Left cardiac atrium (tissue), 4 donors: Measurements from ENCODE around the gene ERN1. TPM values are rescaled to one million over a fixed set of nuclear protein-coding genes. Genes with fewer than 3 reads are reported as not detected.
"Not testable (repeated sequence)": the region's sequence is repeated elsewhere in the genome, so short reads cannot be mapped to it uniquely, and the experiment has no call there.

Experiments used
- ATAC-seq, 2 donors: fragments of 200-7000 bp; cut with Tn5 transposase; one replicate each; pipeline ENCODE4 v1.9.1; 2020; ENCODE audit warnings: mild to moderate bottlenecking in 2 of 2, moderate library complexity in 2 of 2
- DNase-seq: peaks from one replicate; pipeline ENCODE4 v3.0.0-alpha.2; 2020
- intact Hi-C, 2 donors: fragments of 100-400 bp; cut with DNase I; formaldehyde crosslinking; loops; one replicate each; pipeline versions ENCODE4 v1.14.1 to v1.15.1; 2022 to 2023
- long read RNA-seq: library from polyadenylated mRNA; unstranded; transcript quantifications from one replicate; pipeline ENCODE4 v2.0.0, GENCODE V29; 2021
- total RNA-seq, 2 donors: library from RNA; stranded (reverse); fragmentation: NEBNext Ultra II Directional; extraction: Animal tissue kit (Norgen Biotek cat#: 25700); gene quantifications; one replicate each; pipeline ENCODE4 v1.2.1, GENCODE V29; 2021
- donor health status: DM: no; HTN: yes; CAD: no.
- donor health status: DM: no; HTN: yes; CAD: no; lungs with severe emphysema.
- donor health status: DM: yes; HTN: yes; CAD: no.
- donor health status: Dilated cardiomyopathy.

The ERN1 gene
- 10 to 100 TPM; 11.4 to 15.4 TPM for total RNA-seq
- long read RNA-seq, partial matches to known transcripts = 0 of 2 reads
- long read RNA-seq, other reads (novel, unspliced or antisense) = 2 of 2 reads

DNA sequence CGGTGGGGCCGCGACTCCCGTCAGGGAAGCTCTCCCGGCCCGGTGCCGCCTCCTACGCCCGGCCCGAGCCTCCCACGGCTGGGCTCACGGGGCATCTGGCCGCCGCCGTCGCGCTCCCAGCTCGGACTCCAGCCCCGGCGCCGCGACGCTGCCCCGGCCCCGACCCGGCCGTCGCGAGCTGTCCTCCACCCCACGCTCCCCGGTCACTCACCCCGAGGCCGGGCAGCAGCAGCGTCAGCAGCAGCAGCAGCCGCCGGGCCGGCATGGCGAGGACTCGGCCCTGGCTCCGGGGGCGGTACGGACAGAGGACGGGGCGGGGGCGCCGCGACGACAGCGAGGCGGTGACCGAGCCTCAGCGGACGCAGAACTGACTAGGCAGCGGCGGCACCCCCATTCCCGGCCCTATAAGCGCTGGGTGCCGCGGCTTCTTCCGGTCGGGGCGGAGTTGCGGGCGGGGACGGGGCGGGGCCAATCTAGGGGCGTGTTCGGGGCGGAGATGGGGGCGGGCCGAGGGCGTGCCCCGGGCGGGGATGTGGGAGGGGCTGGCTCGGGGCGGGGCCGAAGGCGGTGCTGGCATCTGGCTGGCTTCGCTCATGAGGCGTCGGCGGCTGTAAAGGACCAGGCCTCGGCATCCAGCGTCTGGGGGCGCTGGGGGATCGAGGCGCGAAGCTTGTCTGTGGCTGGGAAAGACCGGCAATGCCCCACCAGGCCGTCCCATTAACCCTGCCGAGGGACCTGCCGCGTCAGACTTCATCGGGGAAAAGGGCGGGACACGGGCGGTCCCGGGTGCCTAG lies at the start of gene ERN1:
ERN1 (minus strand) TSS at position 380 of the 794 bp plus-strand sequence; CDS start at position 265, 115 bp downstream.
- intact Hi-C loops = loop anchor here (2.0 to 10.0 kb wide), 4 partner anchors 65 to 218 kb away; partner anchors contain the start of gene CSHL1 (in 2 of the 2)
- DNase-seq = peak; percentile 95
- ATAC-seq = peak; percentile 96 to 98

DNA sequence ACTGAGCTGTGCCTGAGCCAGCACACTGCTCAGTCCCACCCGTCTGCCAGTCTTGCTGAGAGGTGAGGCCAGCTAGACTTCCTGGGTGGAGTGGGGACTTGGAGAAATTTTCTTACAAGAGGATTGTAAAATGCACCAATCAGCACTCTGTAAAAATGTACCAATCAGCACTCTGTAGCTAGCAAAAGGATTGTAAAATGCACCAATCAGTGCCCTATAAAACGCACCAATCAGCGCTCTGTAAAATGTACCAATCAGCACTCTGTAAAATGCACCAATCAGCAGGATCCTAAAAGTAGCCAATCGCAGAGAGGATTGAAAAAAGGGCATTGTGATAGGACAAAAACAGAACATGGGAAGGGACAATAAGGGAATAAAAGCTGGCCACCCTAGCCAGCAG lies 49.1 kb upstream of the ERN1 start:
- DNase-seq, ATAC-seq, intact Hi-C loops: not testable (repeated sequence)

DNA sequence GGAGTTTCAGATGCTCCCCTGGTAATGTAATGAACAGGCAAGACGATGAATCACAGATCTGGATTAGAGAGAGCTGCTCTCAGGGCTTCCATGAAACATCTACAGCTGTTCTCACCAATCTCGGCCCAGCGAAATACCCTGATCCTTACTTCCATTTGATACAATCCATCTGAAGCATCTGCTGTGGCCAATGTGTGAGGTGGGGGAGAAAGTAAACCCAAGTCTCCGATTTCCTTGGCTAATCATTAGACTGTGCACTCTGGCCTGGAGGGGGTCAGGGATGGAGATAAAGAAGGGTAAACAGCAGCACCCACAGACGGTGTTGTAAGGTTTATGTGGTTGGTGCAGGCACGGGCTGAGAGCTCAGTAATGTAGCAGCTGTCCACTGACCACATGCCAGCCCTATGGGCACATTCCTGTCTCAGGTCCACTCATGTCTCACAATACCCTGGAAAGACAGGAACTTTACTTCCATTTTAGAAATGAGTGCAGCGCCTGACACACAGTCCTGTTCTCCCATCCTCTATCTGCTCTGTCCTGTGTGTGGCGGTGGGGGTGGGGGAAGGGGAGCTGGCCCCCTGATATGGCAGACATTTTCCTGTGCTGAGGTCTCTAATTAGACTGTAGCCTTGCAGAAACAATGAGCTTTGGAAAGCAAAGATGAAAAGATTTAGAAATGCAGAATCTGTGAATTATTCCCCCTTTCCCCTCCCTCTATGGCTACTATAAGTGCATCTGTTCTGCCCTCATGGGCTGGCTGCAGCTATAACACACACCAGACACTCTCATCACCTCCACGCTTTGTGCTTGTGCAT lies 48.3 kb upstream of the ERN1 start:
- DNase-seq (no peak), ATAC-seq (no peak)
- intact Hi-C loops = no loop called here

DNA sequence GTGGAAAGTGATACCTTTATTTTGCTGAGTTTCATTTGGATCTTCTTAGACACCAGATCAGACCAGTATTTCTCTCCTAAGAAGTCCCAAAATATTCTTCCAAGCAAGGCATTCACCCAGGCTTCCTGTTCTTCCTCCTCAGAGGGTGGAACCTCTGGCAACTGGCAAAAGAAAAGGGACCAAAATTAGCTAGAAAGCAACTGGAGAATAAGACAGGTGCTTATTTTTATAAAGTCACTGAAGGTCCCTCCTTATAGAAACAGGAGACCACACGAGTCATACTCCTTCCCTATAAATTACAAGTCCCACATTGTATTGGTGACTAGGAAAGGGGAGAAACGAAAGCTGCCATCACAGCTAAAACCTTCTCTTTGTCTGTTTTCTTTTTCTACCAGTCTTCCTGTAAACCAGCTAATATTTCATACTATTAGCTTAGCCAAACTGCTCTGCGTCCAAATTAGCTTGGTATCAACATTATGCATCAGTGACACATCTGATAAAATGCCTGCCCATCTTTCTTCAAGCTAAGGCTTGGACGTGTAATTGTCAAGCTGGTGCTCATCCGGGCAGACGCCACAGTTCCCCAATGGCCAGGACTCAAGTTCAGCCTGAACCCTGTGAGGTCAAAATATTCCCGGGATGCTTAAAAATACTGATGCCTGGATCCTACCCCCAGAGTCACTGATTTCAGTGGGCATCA lies 47.5 kb upstream of the ERN1 start:
- ATAC-seq = no peak
- DNase-seq = no peak
- intact Hi-C loops = no loop called here

DNA sequence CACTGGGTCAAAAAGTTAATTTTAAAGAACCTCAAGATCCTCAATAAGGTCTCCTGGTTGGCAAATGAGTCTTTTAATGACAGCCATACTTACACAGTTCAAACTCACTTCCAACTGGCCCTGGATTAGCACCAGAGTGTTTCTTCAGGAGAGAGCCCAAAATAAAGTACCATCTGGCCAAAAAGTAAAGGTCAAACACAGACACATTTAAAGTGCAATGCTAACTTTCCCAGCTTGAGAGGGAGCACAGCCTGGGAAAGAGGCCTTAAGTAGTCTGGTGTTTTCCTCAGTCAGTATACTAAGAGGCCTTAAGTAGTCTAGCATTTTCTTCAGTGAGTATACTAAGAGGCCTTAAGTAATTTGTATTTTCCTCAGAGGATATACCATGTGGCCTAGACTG lies 46.6 kb upstream of the ERN1 start:
- DNase-seq (no peak), ATAC-seq (peak; percentile 27 to 71)
- intact Hi-C loops = no loop called here

DNA sequence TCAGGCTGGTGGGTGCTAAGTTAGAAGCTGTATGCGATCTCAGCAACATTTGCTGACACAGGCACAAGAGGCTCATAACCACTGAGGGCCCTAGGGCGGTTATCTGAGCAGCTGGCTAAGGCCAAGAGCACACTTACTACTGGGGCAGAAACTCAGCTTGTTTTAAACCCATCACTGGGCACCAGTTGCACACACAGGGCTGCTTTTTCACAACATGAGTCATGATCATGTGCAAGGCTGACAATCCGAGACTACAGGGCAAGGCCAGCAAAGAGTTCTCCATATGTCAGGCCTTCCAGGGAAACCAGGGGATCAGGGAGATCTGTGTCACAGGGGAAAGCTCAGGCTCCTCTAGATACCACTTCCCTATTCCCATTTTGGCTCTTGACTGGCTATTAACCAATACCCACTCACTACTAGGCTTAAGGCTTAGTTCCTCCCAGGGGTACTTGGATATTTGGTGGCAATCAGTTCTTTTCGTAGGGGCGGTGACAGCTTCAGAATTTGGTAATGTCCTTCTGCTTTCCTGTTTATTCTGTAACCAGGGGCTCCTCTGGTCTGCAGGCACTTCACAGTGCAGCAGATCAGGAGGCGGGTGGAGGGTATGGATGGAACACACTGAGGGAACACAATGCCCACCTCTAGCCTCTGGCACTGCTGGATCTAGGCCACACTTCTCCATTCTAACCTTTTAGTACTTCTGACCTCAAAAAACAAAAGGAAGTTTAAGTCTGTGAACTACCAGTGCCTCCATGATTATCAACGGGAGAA lies 44.9 kb upstream of the ERN1 start:
- intact Hi-C loops = no loop called here
- DNase-seq (no peak), ATAC-seq (peak; percentile 67 to 79)

DNA sequence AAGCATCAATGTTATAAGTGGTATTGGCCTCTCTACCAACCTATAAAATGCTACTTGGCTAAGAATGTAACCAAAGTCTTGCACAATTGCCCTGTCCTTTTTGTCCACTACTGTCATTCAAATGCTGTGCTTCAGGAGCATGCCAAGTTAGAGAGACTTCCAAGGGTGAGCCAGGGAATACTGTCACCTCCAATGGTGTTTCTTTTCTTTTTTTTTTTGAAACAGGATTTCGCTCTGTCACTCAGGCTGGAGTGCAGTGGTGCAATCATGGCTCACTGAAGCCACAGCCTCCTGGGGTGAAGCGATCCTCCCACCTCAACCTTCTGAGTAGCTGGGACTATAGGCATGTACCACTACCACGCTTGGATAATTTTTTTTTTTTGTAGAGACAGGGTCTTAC lies 43.7 kb upstream of the ERN1 start:
- no peak for DNase-seq
- no peak for ATAC-seq
- intact Hi-C loops = no loop called here

DNA sequence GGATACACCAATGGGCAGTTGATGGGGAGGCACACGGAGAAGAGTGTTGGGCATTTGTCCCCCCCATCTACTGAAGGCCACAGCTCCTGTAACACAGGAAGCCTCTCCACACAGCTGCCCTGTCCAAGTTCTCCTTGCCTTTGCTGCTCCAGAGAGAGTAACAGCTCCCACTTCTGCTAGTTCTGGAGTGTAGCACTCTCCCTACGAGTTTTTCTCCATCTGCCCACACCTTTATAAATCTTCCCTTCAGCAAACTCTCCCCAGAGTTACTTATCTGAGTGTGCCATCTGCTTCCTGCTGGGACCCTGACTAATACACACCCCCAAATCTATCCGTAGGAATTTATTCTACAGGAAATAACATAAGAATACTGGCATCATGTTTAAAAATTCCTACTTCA lies 42.6 kb upstream of the ERN1 start:
- intact Hi-C loops = no loop called here
- no peak for ATAC-seq
- no peak for DNase-seq

DNA sequence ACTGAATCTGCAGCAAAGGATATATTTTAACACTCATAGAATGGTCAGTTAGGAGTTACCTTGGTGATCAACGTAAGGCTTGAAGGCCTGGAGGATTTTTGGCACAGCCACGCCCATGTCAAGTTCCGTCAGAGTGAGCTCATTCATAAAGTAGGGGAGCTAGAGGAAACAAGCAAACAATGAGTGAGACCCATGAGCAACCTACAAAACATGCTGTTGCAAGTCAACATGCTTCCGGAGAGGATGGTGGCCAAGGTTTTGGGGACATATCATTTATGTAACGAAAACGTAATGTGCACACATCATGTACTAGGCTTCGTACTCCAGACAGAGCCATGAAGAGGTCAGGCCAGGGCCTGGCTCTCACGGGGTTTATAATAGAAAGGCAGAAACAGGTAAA lies 41.1 kb upstream of the ERN1 start:
- intact Hi-C loops = no loop called here
- no peak for ATAC-seq
- no peak for DNase-seq

DNA sequence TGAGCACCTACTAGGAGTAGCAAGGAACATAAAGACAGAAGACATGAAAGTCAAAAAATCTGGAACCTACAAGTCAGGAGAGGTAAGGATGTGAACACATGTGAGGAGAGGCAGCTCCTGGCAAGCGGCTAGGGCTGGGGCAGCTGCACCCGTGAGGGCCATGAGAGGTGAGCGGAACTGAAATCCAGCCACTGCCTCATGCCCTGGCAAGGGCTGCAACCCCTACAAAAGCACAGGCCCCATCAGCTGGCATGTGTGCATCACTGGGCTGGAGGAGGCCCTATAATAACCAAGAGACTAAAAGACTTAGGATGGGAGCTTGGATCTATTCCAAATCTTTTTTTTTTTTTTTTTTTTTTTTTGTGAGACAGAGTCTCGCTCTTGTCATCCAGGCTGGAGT lies 40.3 kb upstream of the ERN1 start:
- ATAC-seq (no peak), DNase-seq (no peak)
- intact Hi-C loops = no loop called here

DNA sequence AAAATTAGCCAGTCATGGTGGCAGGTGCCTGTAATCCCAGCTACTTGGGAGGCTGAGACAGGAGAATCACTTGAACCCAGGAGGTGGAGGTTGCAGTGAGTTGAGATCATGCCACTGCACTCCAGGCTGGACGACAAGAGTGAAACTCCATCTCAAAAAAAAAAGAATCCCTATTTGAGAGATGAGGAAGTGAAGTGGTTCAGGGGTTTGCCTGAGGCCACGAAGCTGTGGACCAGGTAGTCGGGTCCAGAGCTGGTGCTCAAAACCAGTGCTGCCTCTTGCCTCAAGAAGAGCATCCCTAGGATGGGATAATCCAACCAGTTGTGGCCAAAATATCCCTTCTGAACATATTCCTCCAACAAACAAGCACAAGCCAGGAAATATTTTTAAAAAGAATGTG lies 37.7 kb upstream of the ERN1 start:
- ATAC-seq, intact Hi-C loops: not testable (repeated sequence)

DNA sequence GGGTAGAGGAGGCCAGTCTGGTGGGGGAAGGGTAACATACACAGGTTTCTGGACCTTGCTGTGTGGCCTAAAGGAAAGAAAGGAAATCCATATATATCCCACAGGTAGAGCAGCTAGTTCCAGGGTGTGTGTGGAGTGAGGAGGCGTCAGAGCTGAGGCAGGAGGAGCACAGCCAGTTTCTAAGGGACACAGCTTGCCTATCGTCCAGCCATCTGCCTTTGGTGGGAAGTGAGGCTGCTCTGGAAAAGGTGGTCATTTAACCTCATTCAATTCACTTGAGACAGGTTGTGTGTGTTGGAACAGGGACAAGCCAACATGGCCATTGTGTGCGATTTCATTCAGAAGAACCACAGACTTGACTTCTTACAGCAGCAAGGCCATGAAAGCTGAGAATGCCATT lies 36.9 kb upstream of the ERN1 start:
- intact Hi-C loops = no loop called here
- no peak for ATAC-seq
- DNase-seq = no peak

More for the DNA sequence above, 37.7 kb upstream of the ERN1 start:
- DNase-seq = not testable (repeated sequence)

DNA sequence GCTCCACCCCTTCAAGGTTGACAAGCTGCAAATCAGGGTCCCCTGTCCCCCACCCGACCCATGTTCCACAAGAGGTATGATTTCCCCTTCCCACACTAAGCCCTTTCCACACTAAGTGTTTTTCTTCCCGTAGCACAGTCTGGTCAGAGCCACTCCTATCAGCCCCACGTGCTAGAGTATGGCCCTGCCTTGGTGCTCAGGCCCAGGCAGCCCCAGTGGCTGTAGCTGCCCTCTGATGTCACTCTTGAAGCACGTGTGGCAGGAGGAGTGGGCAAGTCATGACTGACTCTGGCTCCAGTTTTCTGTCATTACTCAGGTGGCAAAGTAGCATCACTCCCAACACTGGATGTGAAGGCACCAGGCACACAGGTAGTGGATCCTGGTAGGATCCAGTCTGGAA lies 35.4 kb upstream of the ERN1 start:
- ATAC-seq = peak in 1 of 2 donors; percentile 12
- intact Hi-C loops = no loop called here
- DNase-seq = no peak

DNA sequence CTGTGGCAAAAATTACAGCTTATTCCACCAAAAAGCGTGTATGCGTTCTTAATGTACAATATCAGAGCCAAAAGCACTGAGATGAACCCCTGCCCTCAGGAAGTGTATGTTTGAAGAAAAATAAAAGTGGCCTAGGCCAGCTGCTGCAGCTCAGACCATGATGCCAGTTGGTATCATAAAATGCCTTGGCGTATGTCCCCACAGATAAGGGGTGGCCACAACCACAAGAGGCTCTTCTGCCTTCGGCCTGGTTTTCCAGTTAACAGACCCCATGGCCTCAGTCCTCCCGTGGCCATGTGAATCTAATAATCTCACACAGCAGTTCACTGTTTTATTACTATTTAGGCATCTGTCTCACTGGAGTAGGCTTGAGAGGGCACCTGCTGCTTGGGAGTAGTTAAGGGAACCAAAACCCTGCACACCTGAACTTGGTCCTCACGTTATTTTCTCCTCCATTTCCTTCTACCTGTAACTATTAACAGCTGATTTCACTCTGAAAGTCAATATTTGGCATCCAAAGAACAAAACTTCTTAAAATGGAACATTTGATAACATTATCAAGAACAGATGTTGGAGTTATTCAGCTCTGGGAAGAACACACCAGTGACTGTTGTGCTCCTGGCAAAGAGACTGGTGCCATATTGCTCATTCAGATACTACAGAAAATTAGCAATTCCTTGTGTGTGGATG lies 34.8 kb upstream of the ERN1 start:
- DNase-seq = no peak
- intact Hi-C loops = no loop called here
- ATAC-seq = peak in 1 of 2 donors; percentile 49

DNA sequence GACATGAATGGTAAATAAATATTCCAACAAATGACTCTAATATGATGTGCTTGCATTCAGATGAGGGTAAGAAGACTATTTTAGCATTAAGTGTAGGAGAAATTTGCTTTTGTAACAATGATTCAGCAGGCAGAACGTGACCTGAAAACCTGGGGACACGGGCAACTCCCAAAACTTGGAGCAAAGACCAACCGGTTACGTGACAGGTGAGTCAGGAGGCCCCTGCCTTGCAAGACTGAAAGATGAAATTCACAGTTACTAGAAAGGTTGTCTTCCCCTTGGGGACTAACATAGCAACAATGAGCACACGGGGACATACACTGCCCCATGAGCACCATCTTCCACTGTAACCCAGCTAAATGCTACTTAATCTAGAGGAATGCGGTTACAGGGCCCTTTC lies 33.5 kb upstream of the ERN1 start:
- DNase-seq = no peak
- ATAC-seq = no peak
- intact Hi-C loops = no loop called here

DNA sequence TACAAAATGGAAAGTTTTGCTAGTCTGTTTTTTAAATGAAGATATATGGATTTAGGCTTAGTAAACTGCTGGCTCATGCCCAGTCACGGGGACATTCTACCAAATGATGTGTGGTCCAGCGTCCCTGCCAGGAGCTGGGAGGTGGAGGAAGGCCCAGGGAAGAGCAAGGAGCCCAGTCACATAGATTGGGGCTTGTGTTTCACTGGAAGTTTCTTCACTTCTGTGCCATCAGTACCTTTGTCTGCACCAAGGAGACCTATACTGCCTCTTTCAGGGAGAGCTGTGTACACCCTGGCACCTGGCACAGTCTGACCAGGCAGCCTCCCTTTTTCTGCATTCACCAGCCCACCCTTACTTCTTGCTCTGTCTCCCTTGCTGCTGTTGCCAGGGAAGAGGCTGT lies 32.6 kb upstream of the ERN1 start:
- intact Hi-C loops = no loop called here
- ATAC-seq (no peak), DNase-seq (no peak)

DNA sequence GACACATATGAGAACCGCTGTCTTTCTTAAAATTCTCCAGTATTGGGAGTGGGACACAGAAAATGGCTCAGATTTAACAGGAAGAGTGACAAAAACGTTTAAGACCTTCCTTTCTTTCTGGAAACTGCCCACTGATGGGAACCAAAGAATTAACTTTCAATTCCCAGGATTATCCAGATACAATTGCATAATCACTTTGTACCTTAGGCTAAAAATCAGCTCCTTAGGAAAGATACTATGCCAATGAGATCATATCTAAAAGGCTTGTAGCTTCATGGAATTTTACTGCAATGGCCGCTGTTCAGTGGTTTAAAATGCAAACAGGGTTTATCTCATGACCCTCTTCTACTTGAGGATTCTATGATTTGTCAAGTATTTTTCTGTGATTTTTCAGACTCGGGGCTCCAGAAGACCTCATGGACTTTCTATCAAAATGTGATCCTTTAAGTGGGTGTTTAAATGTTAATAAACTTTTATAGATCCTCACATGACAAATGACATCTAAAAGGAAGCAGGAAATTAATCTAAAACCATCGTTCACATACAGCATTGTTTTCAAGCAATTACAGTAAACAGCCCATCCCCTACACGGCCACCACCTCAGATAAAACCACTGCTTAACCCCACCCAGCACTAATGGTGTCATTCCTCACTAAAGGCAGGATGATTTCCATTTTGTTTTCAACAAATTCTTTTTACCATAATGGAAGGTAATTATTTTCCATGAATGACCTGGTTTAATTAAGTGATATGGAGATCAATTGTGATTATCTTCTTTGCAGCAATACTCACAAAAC lies 31.6 kb upstream of the ERN1 start:
- intact Hi-C loops = no loop called here
- ATAC-seq = no peak
- DNase-seq = no peak

DNA sequence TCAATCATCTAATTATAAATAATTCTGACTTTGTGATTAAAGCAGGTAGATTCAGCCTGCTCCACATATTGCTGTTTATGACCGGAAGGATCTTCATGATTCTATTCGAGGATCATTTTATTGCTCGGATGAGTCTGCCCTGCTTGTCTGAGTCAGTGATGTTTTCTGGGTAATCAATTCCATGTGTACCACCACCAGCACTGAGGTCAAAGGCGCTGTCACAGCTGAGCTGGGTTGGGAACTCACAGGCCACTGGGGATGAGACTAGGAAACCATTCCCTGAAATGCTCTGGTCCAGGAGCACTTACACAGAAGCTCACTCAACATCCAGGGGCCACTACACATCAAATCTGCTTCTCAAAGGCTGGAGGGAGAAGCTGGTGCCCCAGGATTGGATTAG lies 30.4 kb upstream of the ERN1 start:
- DNase-seq (no peak), ATAC-seq (no peak)
- intact Hi-C loops = no loop called here
